COR-L47 (cell line): Measurements from ENCODE around the gene SRP19.
"Not testable (repeated sequence)": the region's sequence is repeated elsewhere in the genome, so short reads cannot be mapped to it uniquely, and the experiment has no call there.

Experiments
- DNase-seq: peaks from one replicate; lab custom pipeline; 2025; lab: John Stamatoyannopoulos, UW

Gene SRP19

GRCh38 chr5:112870966-112871365 lies 9.9 kb downstream of the SRP19 start:
- no peak for DNase-seq

- no peak for DNase-seq
Observed at GRCh38 chr5:112876362-112876761, 15.3 kb downstream of the SRP19 start.

- DNase-seq, result no peak
Observed at GRCh38 chr5:112878101-112878500, 17.0 kb downstream of the SRP19 start.

GRCh38 chr5:112878760-112879159 lies 17.7 kb downstream of the SRP19 start:
- no peak for DNase-seq

GRCh38 chr5:112880219-112880964 lies 19.3 kb downstream of the SRP19 start:
- no peak for DNase-seq

GRCh38 chr5:112883192-112883591 lies 22.1 kb downstream of the SRP19 start:
- no peak for DNase-seq

- no peak for DNase-seq
Observed at GRCh38 chr5:112885001-112885400, 23.9 kb downstream of the SRP19 start.

GRCh38 chr5:112886975-112887374 lies 25.9 kb downstream of the SRP19 start:
- no peak for DNase-seq

- DNase-seq, result not testable (repeated sequence)
Observed at GRCh38 chr5:112892066-112892465, 31.0 kb downstream of the SRP19 start.

- DNase-seq, result no peak
Observed at GRCh38 chr5:112892776-112893175, 31.7 kb downstream of the SRP19 start.

- no peak for DNase-seq
Observed at GRCh38 chr5:112895682-112896081, 34.6 kb downstream of the SRP19 start.

GRCh38 chr5:112902561-112902960 lies 41.5 kb downstream of the SRP19 start:
- DNase-seq, result no peak

- DNase-seq, result not testable (repeated sequence)
Observed at GRCh38 chr5:112904996-112905395, 43.9 kb downstream of the SRP19 start.

GRCh38 chr5:112906637-112907036 lies 45.5 kb downstream of the SRP19 start:
- no peak for DNase-seq

- no peak for DNase-seq
Observed at GRCh38 chr5:112907166-112907631, 46.1 kb downstream of the SRP19 start.

- no peak for DNase-seq
Observed at GRCh38 chr5:112908854-112909253, 47.8 kb downstream of the SRP19 start.

GRCh38 chr5:112910529-112910928 lies 49.4 kb downstream of the SRP19 start:
- no peak for DNase-seq

- DNase-seq, result no peak
Observed at GRCh38 chr5:112914584-112914983, 53.5 kb downstream of the SRP19 start.

- DNase-seq, result no peak
Observed at GRCh38 chr5:112915831-112916230, 54.7 kb downstream of the SRP19 start.

GRCh38 chr5:112917453-112917995 lies 56.4 kb downstream of the SRP19 start:
- DNase-seq, result no peak

GRCh38 chr5:112918136-112918535 lies 57.0 kb downstream of the SRP19 start:
- no peak for DNase-seq

- no peak for DNase-seq
Observed at GRCh38 chr5:112918679-112919078, 57.6 kb downstream of the SRP19 start.
